ENCODE measurements around the gene ARL14.

- TF ChIP-seq, protein P1, sequence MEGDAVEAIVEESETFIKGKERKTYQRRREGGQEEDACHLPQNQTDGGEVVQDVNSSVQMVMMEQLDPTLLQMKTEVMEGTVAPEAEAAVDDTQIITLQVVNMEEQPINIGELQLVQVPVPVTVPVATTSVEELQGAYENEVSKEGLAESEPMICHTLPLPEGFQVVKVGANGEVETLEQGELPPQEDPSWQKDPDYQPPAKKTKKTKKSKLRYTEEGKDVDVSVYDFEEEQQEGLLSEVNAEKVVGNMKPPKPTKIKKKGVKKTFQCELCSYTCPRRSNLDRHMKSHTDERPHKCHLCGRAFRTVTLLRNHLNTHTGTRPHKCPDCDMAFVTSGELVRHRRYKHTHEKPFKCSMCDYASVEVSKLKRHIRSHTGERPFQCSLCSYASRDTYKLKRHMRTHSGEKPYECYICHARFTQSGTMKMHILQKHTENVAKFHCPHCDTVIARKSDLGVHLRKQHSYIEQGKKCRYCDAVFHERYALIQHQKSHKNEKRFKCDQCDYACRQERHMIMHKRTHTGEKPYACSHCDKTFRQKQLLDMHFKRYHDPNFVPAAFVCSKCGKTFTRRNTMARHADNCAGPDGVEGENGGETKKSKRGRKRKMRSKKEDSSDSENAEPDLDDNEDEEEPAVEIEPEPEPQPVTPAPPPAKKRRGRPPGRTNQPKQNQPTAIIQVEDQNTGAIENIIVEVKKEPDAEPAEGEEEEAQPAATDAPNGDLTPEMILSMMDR (IDR thresholded peaks at IDR 0.05), result no peak
- no peak for TF ChIP-seq POLR2A (IDR thresholded peaks at IDR 0.05)
Observed at GRCh38 chr3:160684368-160684740, 7.4 kb downstream of the ARL14 start.

Data from body of pancreas (tissue), 4 donors.